SU-DHL-6 (cell line): ENCODE results near the gene GRB14.

Experiments
- CTCF ChIP-seq: fragments of 200-600 bp; sonication (generic); IDR thresholded peaks from one replicate; pipeline ENCODE4 v1.5.1; 2017; ENCODE audit warnings: antibody characterized with exemption, mild to moderate bottlenecking, low read length, moderate library complexity; ENCODE audit not compliant: insufficient read depth, poor library complexity, severe bottlenecking
- EZH2phosphoT487 ChIP-seq: fragments of 200-600 bp; sonication (generic), shearing (Covaris generic); conservative IDR thresholded peaks from 2 replicates; pipeline ENCODE4 v1.6.1; 2018; ENCODE audit warnings: mild to moderate bottlenecking, antibody characterized with exemption, low read length, moderate library complexity, mixed read lengths

GRCh38 chr2:164498836-164499235 is 122.4 kb downstream of the GRB14 start:
- TF ChIP-seq CTCF = no peak
- no peak for TF ChIP-seq EZH2phosphoT487
